CMK (cell line): ENCODE results near the gene PLA2R1.

ENCODE experiments used
- DNase-seq: peaks from one replicate; pipeline ENCODE4 v3.0.0-alpha.2; 2010; ENCODE audit warnings: low read depth

The PLA2R1 gene

GRCh38 chr2:160062292-160063005, at the start of gene PLA2R1:
TSS of gene PLA2R1 (minus strand) at chr2:160062615. CDS start at chr2:160062403, 212 bp downstream.
- no peak for DNase-seq

- DNase-seq = no peak
Measured at GRCh38 chr2:160110674-160111239, 48.3 kb upstream of the PLA2R1 start.

- no peak for DNase-seq
Measured at GRCh38 chr2:160109939-160110673, 47.7 kb upstream of the PLA2R1 start.

- no peak for DNase-seq
Measured at GRCh38 chr2:160109243-160109642, 46.8 kb upstream of the PLA2R1 start.

- no peak for DNase-seq
Measured at GRCh38 chr2:160108646-160109045, 46.2 kb upstream of the PLA2R1 start.

GRCh38 chr2:160105366-160105765, 43.0 kb upstream of the PLA2R1 start:
- DNase-seq = no peak

- DNase-seq = no peak
Measured at GRCh38 chr2:160104115-160104514, 41.7 kb upstream of the PLA2R1 start.

- DNase-seq = no peak
Measured at GRCh38 chr2:160097326-160097725, 34.9 kb upstream of the PLA2R1 start.

- no peak for DNase-seq
Measured at GRCh38 chr2:160096409-160096808, 34.0 kb upstream of the PLA2R1 start.

- DNase-seq = no peak
Measured at GRCh38 chr2:160092445-160092844, 30.0 kb upstream of the PLA2R1 start.

GRCh38 chr2:160091381-160091780, 29.0 kb upstream of the PLA2R1 start:
- no peak for DNase-seq

- no peak for DNase-seq
Measured at GRCh38 chr2:160087854-160088745, 25.7 kb upstream of the PLA2R1 start.

GRCh38 chr2:160085662-160086061, 23.2 kb upstream of the PLA2R1 start:
- DNase-seq = no peak

- DNase-seq = no peak
Measured at GRCh38 chr2:160077912-160078810, 15.7 kb upstream of the PLA2R1 start.

GRCh38 chr2:160076914-160077313, 14.5 kb upstream of the PLA2R1 start:
- DNase-seq = no peak

GRCh38 chr2:160076241-160076640, 13.8 kb upstream of the PLA2R1 start:
- DNase-seq = no peak

GRCh38 chr2:160075171-160075570, 12.8 kb upstream of the PLA2R1 start:
- DNase-seq = no peak

GRCh38 chr2:160073284-160073888, 11.0 kb upstream of the PLA2R1 start:
- no peak for DNase-seq

- no peak for DNase-seq
Measured at GRCh38 chr2:160068906-160069305, 6.5 kb upstream of the PLA2R1 start.

GRCh38 chr2:160064916-160065315, 2.5 kb upstream of the PLA2R1 start:
- DNase-seq = no peak
